Calu3 (cell line): ENCODE data around the gene SWSAP1. TPM values are rescaled to one million over a fixed set of nuclear protein-coding genes. Genes with fewer than 3 reads are reported as not detected.
A peak's percentile ranks its signal among the peaks of the same experiment; 100 is the strongest.
"Not testable (repeated sequence)": the region's sequence is repeated elsewhere in the genome, so short reads cannot be mapped to it uniquely, and the experiment has no call there.

ENCODE experiments used
- BruUV-seq: library from RNA; stranded (reverse); fragments of 400-500 nt; replicated peaks from 2 replicates; lab custom pipeline; 2021; lab: Mats Ljungman, UMichigan
- CTCF ChIA-PET: fragments of 300-600 bp; sonication (Branson Sonifier 250); formaldehyde crosslinking; loops from one replicate; lab custom pipeline; 2022; ENCODE audit warnings: antibody characterized with exemption; lab: Charles Lee
- DNase-seq: peaks from one replicate; pipeline ENCODE4 v3.0.0; 2022
- H3K27ac Mint-ChIP-seq: one replicate; pipeline ENCODE4 v1.8.0; 2022; ENCODE audit warnings: mixed read lengths; ENCODE audit not compliant: unreplicated experiment
- H3K27me3 Mint-ChIP-seq: one replicate; pipeline ENCODE4 v1.8.0; 2022; ENCODE audit warnings: mixed read lengths; ENCODE audit not compliant: unreplicated experiment
- H3K36me3 Mint-ChIP-seq: one replicate; pipeline ENCODE4 v1.8.0; 2022; ENCODE audit warnings: mild to moderate bottlenecking, moderate library complexity, mixed read lengths; ENCODE audit not compliant: insufficient read depth, unreplicated experiment
- H3K4me1 Mint-ChIP-seq: one replicate; pipeline ENCODE4 v1.8.0; 2022; ENCODE audit warnings: mild to moderate bottlenecking, low read depth, mixed read lengths; ENCODE audit not compliant: unreplicated experiment
- H3K4me3 Mint-ChIP-seq: one replicate; pipeline ENCODE4 v1.8.0; 2022; ENCODE audit warnings: mild to moderate bottlenecking, low read depth, moderate library complexity, mixed read lengths; ENCODE audit not compliant: unreplicated experiment
- H3K9me3 Mint-ChIP-seq: one replicate; pipeline ENCODE4 v1.8.0; 2022; ENCODE audit warnings: low read depth, mixed read lengths; ENCODE audit not compliant: unreplicated experiment
- intact Hi-C: fragments of 100-400 bp; cut with micrococcal nuclease; formaldehyde crosslinking; loops from one replicate; pipeline ENCODE4 v1.10.0; 2022; ENCODE audit not compliant: unreplicated experiment
- total RNA-seq: library from RNA; stranded (reverse); gene quantifications from 2 replicates; pipeline ENCODE4 v1.2.3, GENCODE V29; 2022
- TF ChIP-seq, protein P1 (sequence below): fragments of 200-600 bp; IDR thresholded peaks from one replicate; pipeline ENCODE4 v1.8.0; 2022; ENCODE audit warnings: antibody characterized with exemption; ENCODE audit not compliant: unreplicated experiment

SWSAP1 gene
- total RNA-seq, 1 experiment from 2014 or later, result 1.7 TPM

DNA sequence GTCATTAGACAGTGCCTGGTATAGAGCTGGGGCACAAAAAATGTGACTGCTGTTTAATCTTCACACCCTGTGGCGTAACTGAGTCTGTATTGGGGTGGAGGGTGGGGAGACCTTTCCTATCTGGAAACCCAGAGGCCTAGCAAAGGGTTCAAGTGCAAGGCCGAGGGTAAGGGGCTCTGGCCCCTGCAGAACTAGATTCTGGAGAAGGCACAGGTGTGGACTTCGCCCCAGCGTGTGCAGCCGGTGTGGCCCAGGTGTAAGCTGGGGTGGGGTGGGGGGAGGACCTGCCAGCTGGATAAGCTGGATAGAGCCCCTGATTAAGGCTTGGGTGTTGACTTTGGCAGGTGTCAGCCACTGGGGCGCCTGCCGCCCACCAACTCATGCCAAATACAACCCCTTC is 36.3 kb upstream of the SWSAP1 start:
- CTCF ChIA-PET, result interaction anchor here (0.7 kb wide), 1 partner anchor 905 kb away, joined by 3 read pairs; no protein-coding TSS in a partner anchor
- intact Hi-C loops, result no loop called here
- BruUV-seq, result no TSS peak
- H3K4me3 Mint-ChIP-seq, result no peak overlapping the region
- H3K36me3 Mint-ChIP-seq, result peaks cover 20% of the 10 kb centered on the region
- H3K9me3 Mint-ChIP-seq, result no peaks in the 10 kb centered on the region
- H3K27me3 Mint-ChIP-seq, result no peaks in the 10 kb centered on the region
- H3K27ac Mint-ChIP-seq, result no peak overlapping the region
- H3K4me1 Mint-ChIP-seq, result no peaks in the 10 kb centered on the region
- TF ChIP-seq, protein P1, sequence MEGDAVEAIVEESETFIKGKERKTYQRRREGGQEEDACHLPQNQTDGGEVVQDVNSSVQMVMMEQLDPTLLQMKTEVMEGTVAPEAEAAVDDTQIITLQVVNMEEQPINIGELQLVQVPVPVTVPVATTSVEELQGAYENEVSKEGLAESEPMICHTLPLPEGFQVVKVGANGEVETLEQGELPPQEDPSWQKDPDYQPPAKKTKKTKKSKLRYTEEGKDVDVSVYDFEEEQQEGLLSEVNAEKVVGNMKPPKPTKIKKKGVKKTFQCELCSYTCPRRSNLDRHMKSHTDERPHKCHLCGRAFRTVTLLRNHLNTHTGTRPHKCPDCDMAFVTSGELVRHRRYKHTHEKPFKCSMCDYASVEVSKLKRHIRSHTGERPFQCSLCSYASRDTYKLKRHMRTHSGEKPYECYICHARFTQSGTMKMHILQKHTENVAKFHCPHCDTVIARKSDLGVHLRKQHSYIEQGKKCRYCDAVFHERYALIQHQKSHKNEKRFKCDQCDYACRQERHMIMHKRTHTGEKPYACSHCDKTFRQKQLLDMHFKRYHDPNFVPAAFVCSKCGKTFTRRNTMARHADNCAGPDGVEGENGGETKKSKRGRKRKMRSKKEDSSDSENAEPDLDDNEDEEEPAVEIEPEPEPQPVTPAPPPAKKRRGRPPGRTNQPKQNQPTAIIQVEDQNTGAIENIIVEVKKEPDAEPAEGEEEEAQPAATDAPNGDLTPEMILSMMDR, result no peak
- DNase-seq, result no peak

DNA sequence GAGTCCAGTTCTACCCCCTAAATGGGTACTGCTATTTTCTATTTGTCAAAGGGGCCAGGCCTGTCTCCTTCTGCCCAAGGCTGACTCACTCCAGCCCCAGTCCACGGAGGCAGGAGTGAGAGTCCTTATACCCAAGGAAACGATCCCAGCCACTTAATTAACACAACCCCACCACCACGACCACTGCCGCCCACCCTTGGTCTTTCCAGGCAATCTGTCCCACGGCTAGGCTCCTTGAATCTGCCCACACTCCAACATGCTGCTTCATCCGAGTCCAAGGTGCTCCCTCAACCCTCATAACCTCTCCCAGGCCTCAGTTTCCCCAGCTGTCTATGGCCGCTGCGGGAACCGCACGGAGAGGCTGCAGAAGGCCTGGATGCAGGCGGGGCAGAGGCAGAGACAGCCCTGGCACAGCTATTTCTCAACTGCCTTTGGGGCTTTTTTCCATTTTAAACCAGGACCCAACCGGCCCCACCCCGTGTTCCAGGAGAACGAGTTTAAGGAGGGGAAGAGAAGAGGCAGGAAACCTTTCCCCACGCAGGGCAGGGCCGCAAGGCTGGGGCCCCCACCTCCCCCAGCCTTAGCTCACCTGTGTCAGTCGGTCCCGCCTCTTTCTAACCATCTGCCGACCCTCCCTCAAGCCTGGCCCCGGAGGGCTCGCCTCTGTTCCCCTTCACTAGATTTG is 35.8 kb upstream of the SWSAP1 start:
- no peaks in the 10 kb centered on the region for H3K27me3 Mint-ChIP-seq
- no peaks in the 10 kb centered on the region for H3K9me3 Mint-ChIP-seq
- no TSS peak for BruUV-seq
- no peak overlapping the region for H3K27ac Mint-ChIP-seq
- TF ChIP-seq, protein P1, result no peak
- DNase-seq, result no peak
- intact Hi-C loops, result no loop called here
- no peaks in the 10 kb centered on the region for H3K4me1 Mint-ChIP-seq
- H3K36me3 Mint-ChIP-seq, result peaks cover 20% of the 10 kb centered on the region
- peak overlapping the region; percentile 72 for H3K4me3 Mint-ChIP-seq
- CTCF ChIA-PET, result interaction anchor here (0.6 kb wide), 1 partner anchor 167 kb away, joined by 4 read pairs; no protein-coding TSS in a partner anchor

DNA sequence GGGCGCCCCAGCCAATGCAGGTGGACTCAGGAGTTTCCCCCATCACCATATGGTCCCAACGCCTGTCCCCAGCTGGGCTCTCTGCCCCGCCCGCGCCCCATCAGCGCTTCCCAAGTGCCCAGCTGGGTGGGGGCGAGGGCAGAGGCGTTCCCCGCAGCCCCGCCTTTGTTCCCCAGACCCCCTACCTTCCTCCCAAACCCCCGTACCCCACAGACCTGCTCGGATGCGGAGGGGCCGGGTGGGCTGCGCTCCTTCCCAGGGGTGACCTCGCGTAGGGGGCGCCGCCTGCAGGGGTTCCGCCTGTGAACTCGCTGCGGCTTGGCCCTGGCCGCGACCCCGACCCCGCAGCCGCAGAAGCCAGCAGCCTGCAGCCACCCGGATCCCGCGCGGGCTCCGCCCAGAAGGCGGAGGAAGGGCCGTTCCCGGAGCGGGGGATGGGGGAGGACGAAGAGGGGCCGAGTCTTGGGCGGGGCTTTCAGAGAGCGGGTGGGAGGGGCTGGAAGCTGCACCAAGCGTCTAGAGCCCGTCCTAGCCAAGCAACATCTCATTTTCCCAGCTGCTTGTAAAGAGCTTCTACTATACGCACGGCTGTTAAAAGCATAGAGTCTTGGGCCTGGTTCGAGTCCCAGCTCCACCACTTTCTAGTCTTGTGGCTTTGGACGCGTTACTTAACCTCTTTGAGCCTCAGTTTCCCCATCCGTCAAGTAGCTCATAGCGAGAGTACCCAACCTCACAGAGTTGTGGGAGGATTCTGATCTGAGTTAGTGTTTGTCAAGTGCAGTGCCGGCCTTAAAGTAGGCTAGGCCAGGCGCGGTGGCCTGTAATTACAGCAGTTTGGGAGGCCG is 35.0 kb upstream of the SWSAP1 start, which contains the start of gene RAB3D:
TSS of gene RAB3D (minus strand) at position 404 of the 845 bp plus-strand sequence. CDS start 2,258 bp downstream, outside the sequence.
- TF ChIP-seq, protein P1, result no peak
- peak; percentile 81 for DNase-seq
- Mint-ChIP-seq H3K27me3 (no peaks in the 10 kb centered on the region), H3K36me3 (peaks cover 23% of the 10 kb centered on the region), H3K9me3 (no peaks in the 10 kb centered on the region), H3K27ac (no peak within 1 kb of the TSS), H3K4me3 (peak within 1 kb of the TSS; percentile 72), H3K4me1 (no peaks in the 10 kb centered on the region)
- no TSS peak for BruUV-seq
- intact Hi-C loops, result no loop called here
- CTCF ChIA-PET, result interaction anchor here (0.6 to 0.9 kb wide), 2 partner anchors 46 to 167 kb away, joined by 3 to 4 read pairs; no protein-coding TSS in a partner anchor

DNA sequence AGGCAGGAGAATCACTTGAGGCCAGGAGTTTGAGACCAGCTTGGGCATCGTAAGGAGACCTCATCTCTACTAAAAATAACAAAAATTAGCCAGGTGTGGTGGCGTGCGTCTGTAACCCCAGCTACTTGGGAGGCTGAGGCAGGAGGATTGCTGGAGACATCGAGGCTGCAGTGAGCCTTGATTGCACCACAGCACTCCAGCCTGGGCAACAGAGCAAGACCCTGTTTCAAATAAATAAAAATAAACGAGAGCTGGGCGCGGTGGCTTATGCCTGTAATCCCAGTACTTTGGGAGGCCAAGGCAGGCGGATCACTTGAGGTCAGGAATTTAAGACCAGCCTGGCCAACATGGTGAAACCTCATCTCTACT is 34.4 kb upstream of the SWSAP1 start:
- H3K27ac Mint-ChIP-seq, result not testable (repeated sequence)

More for the DNA sequence above, 34.4 kb upstream of the SWSAP1 start:
- intact Hi-C loops, BruUV-seq, H3K27me3 Mint-ChIP-seq, DNase-seq, H3K4me1 Mint-ChIP-seq, H3K9me3 Mint-ChIP-seq: not testable (repeated sequence)
- H3K36me3 Mint-ChIP-seq, result peaks cover 28% of the 10 kb centered on the region
- CTCF ChIA-PET, result interaction anchor here (0.9 kb wide), 1 partner anchor 46 kb away, joined by 3 read pairs; no protein-coding TSS in a partner anchor
- H3K4me3 Mint-ChIP-seq, result peak overlapping the region; percentile 72
